Muscle of back (tissue), 11 donors: ENCODE measurements around the gene KCTD1. TPM values are rescaled to one million over a fixed set of nuclear protein-coding genes. Genes with fewer than 3 reads are reported as not detected.
A peak's percentile ranks its signal among the peaks of the same experiment; 100 is the strongest.

Source experiments
- DNase-seq, 3 donors: peaks; one replicate each; pipeline versions ENCODE4 v3.0.0 to v3.0.0-alpha.2; 2013
- polyA plus RNA-seq, 10 donors: library from polyadenylated mRNA; unstranded; fragments of 120-200 nt; gene quantifications; one replicate each; pipeline ENCODE4 v1.2.1, GENCODE V29; 2013; ENCODE audit not compliant: insufficient read length in 10 of 10

Gene KCTD1
- polyA plus RNA-seq, 10 donors: 4.0 to 15.5 (median 6.0) TPM

- DNase-seq: no peak
Measured at GRCh38 chr18:26524504-26525351, 23.6 kb downstream of the KCTD1 start.

DNA sequence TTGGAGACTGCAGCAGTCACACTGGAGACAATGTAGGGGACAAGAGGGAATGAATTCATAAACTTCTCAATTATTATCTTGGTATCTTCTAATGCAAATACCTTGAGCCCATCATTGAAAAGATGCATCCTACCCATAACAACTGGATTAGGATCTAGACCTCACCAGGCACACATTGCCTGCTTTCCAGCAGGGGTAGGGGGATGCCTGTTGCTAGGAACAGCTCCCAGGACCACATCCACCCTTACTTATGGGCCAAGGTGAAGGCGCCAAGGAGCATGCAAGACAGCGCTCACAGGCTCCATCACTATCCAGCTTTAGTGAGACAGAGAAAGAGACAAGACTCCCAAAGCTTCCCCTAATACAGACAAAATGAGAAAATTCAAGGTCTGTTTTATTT is 24.4 kb downstream of the KCTD1 start:
- DNase-seq: no peak

DNA sequence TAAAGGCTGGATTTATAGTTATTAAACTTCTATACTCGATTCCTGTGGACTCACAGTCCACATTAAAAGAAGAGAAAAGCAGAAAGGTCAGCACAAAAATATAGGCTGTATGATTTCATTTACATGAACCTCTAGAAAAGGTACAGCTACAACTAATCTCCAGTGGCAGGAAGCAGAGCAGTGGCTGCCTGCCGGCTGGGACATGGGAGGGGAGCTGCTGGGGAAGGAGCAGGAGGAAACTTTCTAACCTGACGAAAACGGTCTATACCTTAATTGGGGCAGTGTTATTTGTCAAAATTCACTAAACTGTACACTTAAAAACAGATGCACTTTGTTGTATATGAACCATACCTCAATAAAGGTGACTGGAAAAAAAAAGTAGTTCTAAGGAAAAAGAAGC is 26.7 kb downstream of the KCTD1 start:
- no peak for DNase-seq

DNA sequence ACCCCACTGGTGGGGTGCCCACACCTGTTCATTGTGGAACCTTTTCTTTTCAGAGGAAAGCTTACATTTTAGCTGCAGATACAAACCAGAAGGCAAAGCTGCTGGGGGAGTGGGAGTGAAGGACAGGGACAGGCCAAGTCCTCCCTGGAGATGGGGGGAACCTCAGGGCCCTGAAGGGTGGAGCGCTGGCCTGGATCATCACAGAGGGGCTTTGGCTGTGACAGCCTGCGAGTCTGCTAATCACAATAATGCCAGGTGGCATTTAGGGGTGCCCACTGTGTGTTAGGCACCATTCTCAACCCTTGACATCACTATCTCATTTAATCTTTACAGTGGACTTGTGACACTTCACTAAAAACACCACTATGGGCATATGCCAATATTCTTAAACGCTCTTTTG is 27.4 kb downstream of the KCTD1 start:
- DNase-seq: no peak

GRCh38 chr18:26519114-26519513 is 29.2 kb downstream of the KCTD1 start:
- DNase-seq: no peak

DNA sequence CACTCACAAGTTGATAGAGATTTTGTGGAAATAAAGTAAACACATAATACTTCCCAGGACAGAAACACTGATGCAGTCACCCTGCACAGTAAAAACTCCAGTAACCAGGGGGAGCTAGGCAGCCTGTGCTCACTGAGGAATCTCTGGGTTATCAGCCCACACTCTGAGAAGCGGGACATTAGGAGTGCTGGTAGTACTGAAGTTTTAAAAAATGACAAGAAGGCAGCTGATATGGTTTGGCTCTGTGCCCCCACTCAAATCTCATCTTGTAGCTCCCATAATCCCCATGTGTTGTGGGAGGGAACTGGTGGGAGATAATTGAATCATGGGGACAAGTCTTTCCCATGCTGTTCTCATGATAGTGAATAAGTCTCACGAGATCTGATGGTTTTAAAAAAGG is 31.4 kb downstream of the KCTD1 start:
- no peak for DNase-seq

- no peak for DNase-seq
Measured at GRCh38 chr18:26515643-26516487, 32.5 kb downstream of the KCTD1 start.

- no peak for DNase-seq
Measured at GRCh38 chr18:26511339-26512071, 36.8 kb downstream of the KCTD1 start.

DNA sequence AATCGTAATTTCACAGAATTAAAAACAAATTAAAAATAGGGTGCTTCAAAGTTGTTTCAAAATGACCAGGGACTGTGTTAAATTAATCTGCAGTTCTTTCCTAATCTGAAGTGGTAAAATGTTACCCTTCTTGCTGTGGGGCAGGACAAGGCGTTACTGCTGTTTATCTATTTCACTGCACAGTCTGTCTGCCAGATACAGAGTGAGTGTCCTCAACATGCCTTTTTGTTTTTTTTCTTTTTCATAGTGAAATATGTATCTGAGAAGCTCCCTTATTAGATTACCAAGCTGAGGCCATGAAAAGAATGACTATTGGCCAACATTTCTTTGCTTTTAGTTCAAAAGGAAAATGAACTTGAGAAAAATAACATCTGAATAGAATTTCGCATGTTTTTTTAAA is 38.0 kb downstream of the KCTD1 start:
- DNase-seq: no peak

DNA sequence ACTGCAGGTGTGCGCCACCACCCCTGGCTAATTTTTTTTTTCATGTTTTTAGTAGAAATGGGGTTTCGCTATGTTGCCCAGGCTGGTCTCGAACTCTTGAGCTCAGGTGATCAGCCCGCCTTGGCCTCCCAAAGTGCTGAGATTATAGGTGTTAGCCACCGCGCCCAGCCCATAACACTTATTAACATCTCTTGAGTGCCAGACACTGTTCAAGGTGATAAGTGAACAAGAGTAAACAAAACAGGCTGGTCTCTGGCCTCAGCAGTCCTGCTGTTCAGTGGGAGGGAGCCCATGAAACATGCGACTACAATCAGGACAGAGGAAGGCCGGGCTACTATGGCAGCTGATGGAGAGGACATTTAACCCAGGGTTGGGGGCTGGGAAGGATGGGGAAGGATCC is 42.3 kb downstream of the KCTD1 start:
- no peak for DNase-seq

DNA sequence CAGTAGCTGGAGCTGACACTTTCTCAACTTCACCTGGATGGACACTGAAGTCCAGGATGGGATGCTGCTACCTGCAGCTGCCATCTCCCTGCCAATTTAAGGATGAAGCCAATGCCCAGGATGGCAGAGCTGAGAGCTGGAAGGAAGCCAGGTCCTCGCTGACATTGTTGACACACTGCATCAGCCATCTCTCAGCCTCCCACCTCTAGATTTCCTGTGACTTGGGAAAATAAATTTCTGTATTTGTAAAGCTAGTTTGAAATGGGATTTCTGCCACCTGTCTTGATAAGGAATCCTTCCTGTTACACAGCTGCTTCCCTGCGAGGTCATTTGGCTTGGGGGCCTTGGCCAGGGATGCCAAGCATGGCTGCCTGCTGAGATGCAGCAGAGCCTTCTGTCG is 43.5 kb downstream of the KCTD1 start:
- DNase-seq: no peak

GRCh38 chr18:26503382-26503781 is 45.0 kb downstream of the KCTD1 start:
- peak in 1 of 3 donors; percentile 42 for DNase-seq

GRCh38 chr18:26502823-26503222 is 45.5 kb downstream of the KCTD1 start:
- no peak for DNase-seq

- DNase-seq: no peak
Measured at GRCh38 chr18:26497866-26498265, 50.5 kb downstream of the KCTD1 start.

- DNase-seq: no peak
Measured at GRCh38 chr18:26496528-26496927, 51.8 kb downstream of the KCTD1 start.

- no peak for DNase-seq
Measured at GRCh38 chr18:26495287-26495686, 53.1 kb downstream of the KCTD1 start.

- DNase-seq: no peak
Measured at GRCh38 chr18:26493021-26493420, 55.3 kb downstream of the KCTD1 start.

DNA sequence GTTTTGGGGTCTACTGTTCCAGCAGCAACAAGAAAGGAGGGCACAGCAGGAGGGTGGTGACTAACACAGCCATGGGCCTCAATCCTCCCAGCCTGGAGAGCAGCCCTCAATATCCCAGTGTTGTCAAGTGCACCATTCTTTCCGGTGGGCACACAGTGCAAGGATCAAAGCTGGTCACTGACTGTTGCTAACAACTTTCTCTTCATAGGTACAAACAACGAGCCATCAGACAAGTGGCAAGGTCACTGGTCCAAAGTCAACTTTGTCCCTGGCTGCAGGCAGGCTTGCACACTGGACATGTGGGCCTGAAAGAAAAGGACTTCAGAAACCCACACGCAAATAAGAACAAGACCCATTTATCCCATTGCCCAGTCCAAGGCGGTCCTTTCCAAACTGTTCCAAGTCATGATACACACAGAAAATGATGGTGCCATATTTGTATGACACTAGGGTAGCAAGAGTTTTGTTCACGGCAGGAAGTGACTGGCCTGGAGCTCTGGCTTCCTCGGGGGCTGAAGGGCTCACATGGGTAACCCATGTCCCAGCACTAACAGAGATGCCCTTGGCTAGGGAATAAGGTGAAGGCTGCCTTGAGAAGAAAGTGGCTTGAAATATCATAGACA is 57.0 kb downstream of the KCTD1 start:
- no peak for DNase-seq

- DNase-seq: no peak
Measured at GRCh38 chr18:26489881-26490280, 58.5 kb downstream of the KCTD1 start.

DNA sequence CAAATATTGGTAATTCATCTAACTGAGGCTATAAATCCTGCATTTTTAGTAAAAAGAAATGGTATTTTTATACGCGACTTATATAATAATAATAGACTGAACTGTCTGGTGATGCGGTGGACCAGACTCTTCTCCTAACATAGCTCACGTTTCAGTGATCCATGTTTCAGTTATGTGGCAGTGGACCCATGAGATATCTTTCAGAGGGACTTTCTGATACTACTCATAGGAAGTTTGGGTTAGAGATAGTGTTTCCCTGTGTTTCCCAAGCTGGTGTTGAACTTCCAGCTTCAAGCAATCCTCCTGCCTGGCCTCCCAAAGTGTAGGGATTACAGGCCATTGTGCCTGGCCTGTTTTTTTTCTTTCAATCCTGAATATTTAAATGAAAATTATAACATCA is 59.2 kb downstream of the KCTD1 start:
- DNase-seq: no peak

DNA sequence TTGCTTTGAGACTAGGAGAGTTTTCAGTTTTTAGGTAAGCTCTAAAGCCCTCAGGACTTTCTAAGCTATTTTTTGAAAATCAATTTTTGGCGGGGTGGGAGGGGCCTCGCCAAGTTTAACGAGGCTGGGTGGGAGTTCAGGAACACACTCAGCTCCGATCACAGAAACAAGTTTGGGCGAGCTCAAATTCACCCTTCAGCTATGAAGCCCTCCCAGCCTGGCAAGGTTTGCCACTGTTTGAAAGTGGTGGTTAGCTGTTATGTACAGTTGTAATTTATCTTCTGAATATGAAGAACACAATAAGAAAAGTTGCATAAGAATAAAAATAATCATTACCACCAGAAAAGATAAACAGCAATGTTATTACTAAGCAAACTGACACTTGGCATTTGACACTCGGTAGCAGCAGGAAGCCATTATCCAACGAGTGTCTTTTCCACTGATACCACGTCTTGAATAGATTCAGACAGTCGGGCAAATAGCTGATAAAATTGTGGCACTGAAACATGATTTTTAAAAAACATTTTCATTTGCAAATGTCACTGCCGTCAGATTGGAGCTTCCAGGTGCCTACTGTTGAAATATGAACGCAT is 59.8 kb downstream of the KCTD1 start:
- no peak for DNase-seq

DNA sequence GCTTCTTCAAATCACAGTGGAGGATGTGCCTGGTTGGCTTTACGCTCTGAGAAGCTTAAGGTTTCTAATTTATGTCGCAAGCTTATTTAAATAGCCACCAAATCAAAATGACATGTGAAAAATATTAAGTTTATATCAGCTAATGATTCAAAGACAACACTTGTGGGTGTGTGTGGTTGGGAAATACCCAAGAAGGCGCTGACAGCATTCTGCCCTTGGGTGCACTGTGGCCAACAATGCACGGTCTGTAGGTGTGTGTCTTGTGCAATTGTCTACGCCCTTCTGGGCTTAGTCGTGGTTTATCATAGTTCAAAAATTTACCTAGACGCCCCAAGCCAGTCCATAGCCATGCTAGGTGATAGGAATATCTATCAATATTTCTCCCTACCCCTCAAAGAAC is 60.9 kb downstream of the KCTD1 start:
- DNase-seq: no peak
